Stromal cell of bone marrow (primary cell): ENCODE data around the gene WWP2.

ENCODE experiments used
- DNase-seq: peaks from one replicate; pipeline ENCODE4 v3.0.0-alpha.2; 2012; ENCODE audit warnings: low read depth

WWP2 gene

DNA sequence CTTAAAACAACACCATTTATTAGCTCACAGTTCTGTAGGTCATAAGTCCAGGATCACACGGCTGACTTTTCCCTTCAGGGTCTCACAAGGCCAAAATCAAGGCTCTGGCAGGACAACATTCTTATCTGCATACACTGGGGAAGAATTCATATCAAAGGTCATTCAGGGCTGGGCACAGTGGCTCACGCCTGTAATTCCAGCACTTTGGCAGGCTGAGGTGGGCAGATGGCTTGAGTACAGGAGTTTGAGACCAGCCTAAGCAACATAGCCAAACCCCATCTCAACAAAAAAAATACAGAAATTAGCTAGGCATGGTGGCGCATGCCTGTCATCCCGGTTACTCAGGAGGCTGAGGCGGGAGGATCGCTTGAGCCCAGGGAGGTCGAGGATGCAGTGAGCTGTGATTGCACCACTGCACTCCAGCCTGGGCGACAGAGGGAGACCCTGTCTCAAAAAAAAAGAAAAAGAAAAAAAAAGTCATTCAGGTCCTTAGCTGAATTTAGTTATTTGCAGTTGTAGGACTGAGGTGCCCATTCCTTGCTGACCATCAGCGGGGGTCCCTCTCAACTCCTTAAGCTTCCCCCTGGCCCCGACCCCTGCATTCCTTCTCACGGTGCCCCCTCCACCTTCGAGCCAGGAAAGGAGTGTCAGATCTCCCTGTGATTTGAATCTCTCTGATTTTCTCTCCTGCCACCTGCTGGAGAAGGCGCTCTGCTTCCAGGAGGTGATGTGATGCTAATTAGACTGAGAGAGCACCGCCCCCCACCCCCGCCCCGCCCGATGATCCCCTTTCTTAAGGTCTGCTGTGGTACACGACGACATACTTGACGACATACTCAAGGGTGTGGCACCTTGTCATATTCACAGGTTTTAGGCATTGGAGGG lies 97.2 kb downstream of the WWP2 start:
- DNase-seq, result no peak

GRCh38 chr16:69860233-69861231 lies 98.4 kb downstream of the WWP2 start:
- DNase-seq, result no peak

- peak; percentile 76 for DNase-seq
These were observed 99.3 kb downstream of the WWP2 start for GRCh38 chr16:69861292-69862030.

DNA sequence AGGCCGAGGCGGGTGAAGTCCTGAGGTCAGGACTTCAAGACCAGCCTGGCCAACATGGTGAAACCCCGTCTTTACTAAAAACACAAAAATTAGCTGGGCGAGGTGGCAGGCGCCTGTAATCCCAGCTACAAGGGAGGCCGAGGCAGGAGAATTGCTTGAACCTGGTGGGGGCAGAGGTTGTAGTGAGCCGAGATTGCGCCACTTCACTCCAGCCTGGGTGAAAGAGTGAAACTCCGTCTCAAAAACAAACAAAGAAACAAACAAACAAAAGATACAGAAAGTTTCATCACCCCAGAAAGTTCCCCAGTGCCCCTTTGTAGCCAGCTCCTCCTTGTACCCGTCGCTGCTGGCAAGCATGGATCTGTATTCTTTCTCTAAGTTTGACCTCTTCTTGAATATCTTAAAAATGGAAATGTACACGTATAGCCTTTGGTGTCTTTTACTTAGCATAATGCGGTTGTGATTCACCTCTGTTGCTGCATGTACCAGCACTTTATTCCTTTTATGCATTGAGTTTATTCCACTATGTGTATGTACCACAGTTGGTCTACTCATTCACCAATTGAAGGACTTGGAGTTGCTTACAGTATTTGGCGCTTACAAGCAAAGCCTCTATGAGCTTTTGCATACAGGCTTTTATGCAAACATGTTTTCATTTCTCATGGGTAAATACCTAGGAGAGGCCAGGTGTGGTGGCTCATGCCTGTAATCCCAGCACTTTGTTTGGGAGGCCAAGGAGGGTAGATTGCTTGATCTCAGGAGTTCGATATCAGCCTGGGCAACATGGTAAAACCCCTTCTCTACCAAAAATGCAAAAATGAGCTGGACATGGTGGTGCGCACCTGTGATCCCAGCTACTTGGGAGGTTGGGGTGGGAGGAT lies 101.5 kb downstream of the WWP2 start:
- no peak for DNase-seq

DNA sequence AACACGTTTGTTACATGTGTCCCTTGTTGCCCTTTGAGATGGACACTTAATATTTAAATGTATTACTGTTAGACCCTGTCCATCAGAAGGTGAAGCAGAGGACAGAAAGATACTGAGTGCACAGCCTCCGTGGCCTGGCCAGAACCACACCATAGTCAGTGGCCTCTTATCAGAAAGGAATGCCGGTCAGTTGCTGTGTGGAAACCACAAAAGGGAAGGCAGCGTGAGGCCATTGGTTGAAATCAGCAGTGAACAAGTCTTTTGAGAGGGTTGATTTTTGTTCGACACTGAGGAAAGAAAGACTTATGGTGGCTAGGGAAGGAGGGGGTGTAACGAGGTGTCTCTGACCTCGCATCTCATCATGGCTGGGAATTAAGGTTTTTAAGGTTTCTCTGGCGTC lies 103.6 kb downstream of the WWP2 start:
- peak; percentile 56 for DNase-seq

- no peak for DNase-seq
These were observed 105.8 kb downstream of the WWP2 start for GRCh38 chr16:69867784-69868560.

- DNase-seq, result no peak
These were observed 108.6 kb downstream of the WWP2 start for GRCh38 chr16:69870761-69871160.

GRCh38 chr16:69871708-69872107 lies 109.6 kb downstream of the WWP2 start:
- DNase-seq, result no peak

- no peak for DNase-seq
These were observed 110.8 kb downstream of the WWP2 start for GRCh38 chr16:69872888-69873287.

DNA sequence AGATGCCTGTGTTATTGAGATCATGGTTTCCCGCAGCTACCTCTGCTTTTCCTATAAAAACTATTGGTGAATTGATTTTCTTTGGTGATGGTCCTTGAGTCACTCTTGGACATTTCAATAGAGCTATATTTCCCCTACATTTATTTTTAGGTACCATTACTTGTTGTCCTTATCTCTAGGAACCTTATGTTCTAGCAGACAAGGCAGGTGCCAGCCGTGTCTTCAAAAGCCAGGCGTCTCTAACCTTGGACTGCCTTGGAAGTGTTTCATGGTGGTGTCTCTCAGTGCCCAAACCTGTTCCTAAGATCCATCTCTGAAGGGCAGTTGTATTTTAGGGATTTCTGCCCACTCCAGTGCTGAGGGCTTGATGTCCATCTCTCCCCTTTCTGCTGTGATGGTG lies 111.7 kb downstream of the WWP2 start:
- DNase-seq, result no peak

DNA sequence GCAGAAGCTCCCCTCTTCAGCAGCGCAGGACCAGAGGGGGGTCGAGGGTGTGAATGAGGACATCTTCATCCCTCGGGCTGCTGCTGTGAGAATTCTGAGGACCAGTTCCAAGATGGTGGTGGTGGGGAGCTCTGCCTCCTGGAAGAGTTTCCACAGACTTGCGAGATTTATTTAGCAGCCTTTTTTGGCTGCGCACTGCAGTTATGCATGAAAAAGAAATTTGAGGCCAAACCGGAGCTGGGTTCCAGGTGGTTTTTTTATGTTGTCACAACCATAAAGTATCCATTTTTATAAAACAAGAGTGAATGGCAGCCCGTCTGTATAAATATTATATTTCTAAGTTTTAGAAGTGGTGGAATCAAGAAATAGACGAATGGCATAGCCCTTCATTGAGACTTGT lies 112.1 kb downstream of the WWP2 start:
- no peak for DNase-seq

DNA sequence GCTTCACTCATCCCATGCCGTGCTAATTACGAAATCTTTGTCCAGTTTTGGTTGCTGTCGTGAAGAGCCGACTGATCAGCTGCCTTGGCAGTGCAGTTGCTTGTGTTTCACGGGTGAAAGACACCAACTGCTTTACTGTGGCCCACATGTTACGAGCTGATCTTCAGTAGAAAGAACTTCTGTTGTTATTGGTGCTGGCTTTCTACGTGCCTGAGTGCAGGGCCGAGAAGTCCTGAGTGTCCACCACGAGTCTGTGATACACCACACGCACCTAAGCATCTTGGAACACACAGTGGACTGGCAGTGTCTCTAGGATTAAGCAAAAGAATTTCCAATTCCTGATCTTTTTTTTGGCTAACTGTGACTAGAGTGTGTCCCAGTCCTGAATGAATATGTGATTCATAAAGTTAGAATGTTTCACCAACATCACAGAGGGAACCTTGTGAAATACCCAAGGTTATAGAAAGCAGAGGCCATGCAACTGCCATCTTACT lies 118.6 kb downstream of the WWP2 start:
- no peak for DNase-seq

DNA sequence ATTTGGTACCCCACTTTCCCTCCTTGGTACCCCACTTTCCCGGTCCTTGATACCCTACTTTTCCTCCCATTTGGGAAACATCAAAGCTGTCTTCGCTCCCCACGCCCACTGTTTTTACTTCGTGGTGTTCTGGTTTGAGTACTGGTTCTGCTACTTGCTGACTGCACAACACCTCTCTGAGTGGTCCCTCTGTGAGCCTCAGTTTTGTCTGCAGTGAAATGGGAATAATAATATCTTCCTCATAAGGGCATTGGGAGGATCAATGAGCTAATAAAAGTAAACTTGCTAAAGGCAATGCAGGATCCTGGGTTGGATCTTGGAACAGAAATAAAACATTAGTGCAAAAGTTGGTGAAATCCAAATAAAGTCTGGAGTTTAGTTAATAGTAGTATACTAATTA lies 119.0 kb downstream of the WWP2 start:
- no peak for DNase-seq

DNA sequence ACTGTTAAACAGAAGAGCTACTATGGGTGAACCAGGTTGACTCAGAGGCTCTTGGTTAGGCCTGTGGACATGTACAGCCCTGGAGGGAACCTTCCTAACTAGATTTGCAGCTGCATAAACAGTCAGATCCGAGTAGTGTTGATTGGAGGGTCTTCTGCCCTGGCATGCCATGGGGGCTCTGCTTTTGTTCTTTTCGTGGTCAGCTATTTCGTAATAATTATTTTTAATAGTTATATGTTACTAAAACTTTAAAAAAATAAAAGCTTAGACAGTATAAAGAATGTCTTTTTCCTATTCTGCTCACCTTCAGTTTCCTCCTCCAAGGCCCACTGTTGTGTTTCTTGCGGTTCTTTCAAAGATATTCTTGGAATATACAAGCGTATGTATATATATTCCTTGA lies 121.6 kb downstream of the WWP2 start:
- DNase-seq, result no peak

DNA sequence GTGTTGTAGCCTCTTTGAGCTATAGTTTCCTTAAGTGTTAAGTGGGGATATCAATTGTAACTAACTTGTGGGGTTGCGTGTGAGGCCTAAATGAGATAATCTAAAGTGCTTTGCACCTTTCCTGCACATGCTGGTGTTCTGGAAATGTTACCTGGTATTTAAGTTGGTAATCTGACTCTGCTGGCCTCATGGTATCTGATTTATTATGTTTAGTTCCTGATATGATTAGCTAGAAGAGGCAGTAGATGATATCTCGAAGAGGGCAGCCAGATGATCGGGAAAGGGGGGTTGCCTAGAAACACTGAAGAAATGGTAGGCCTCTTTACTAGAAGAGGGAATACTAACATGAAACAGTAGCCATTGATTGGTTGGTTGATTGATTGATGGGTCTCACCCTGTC lies 123.6 kb downstream of the WWP2 start:
- DNase-seq, result no peak

GRCh38 chr16:69886726-69887125 lies 124.6 kb downstream of the WWP2 start:
- no peak for DNase-seq

DNA sequence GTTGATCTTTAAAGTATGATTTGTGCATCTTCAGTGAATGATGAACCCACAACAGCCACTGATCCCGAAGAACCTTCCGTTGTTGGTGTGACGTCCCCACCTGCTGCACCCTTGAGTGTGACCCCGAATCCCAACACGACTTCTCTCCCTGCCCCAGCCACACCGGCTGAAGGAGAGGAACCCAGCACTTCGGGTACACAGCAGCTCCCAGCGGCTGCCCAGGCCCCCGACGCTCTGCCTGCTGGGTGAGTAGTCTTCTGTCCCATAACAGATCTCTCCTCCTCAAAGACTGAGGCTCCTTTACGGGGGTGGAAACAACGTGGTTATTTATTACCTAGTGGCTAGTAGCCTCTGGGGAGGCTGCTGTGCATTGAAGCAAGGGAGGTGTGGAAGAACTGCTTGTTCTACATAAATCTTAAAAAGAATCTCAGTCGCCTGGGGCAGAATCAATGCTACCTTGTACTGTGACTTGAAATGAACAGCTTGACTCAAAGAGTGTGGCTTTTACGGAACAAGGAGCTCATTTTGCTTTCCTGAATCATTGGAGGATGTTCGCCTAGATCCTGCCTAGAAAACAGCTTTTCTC lies 126.0 kb downstream of the WWP2 start:
- DNase-seq, result no peak

- DNase-seq, result no peak
These were observed 127.3 kb downstream of the WWP2 start for GRCh38 chr16:69889295-69889964.
